ENCODE data around the gene SMIM1.
A peak's percentile ranks its signal among the peaks of the same experiment; 100 is the strongest.

Gene SMIM1

DNA sequence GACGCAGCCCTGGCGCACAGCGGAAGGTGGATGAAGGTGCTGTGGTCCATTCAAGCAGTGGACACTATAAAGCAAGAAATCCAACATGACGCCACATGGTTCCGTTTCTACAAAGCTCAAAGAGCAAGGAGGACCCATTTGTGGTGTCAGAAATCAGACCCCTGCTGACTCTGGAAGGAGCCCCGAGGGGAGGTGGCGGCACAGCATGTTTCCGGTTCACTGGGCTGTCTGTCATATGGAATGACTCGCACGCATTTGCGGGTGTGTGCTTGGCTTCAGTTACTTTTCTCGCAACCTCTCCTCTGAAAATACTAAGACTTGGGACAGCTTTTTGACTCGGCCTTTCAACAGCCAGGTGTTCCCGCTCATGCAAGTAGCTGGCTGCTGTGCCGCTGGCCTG lies 52.8 kb downstream of the SMIM1 start:
- peak; percentile 62 for DNase-seq
